ENCODE data around the gene CAMK2G.

- TF ChIP-seq, protein P1, sequence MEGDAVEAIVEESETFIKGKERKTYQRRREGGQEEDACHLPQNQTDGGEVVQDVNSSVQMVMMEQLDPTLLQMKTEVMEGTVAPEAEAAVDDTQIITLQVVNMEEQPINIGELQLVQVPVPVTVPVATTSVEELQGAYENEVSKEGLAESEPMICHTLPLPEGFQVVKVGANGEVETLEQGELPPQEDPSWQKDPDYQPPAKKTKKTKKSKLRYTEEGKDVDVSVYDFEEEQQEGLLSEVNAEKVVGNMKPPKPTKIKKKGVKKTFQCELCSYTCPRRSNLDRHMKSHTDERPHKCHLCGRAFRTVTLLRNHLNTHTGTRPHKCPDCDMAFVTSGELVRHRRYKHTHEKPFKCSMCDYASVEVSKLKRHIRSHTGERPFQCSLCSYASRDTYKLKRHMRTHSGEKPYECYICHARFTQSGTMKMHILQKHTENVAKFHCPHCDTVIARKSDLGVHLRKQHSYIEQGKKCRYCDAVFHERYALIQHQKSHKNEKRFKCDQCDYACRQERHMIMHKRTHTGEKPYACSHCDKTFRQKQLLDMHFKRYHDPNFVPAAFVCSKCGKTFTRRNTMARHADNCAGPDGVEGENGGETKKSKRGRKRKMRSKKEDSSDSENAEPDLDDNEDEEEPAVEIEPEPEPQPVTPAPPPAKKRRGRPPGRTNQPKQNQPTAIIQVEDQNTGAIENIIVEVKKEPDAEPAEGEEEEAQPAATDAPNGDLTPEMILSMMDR (IDR thresholded peaks at IDR 0.05): no peak
- TF ChIP-seq USF1 (IDR thresholded peaks at IDR 0.05; ENCODE audit: borderline replicate concordance, low read depth): no peak
- no peak for TF ChIP-seq JUND (IDR thresholded peaks at IDR 0.05)
- no peak for TF ChIP-seq POLR2AphosphoS5 (IDR thresholded peaks at IDR 0.05; ENCODE audit: low read depth, low read length)
- no peak for TF ChIP-seq YY1 (IDR thresholded peaks at IDR 0.05; ENCODE audit: low read depth)
- TF ChIP-seq MXI1 (IDR thresholded peaks at IDR 0.05; ENCODE audit: low read depth, low read length): no peak
- TF ChIP-seq RCOR1 (IDR thresholded peaks at IDR 0.05; ENCODE audit: low read length): no peak
Measured at GRCh38 chr10:73875139-73875475, 752 bp upstream of the CAMK2G start.
